Right lobe of liver (tissue), 6 donors: ENCODE data around the gene PDGFD. TPM values are rescaled to one million over a fixed set of nuclear protein-coding genes. Genes with fewer than 3 reads are reported as not detected.

Source experiments
- ATAC-seq, 4 donors: fragments of 200-7000 bp; cut with Tn5 transposase; one replicate each; pipeline ENCODE4 v1.9.1; 2020; ENCODE audit warnings: mild to moderate bottlenecking in 4 of 4, moderate library complexity in 4 of 4
- DNase-seq, 3 donors: peaks; one replicate each; pipeline ENCODE4 v3.0.0-alpha.2; 2020
- H3K27ac ChIP-seq, 3 donors: fragments of 200-600 bp; one replicate each; pipeline ENCODE4 v1.8.0; 2022
- H3K27me3 ChIP-seq, 2 donors: fragments of 200-600 bp; one replicate each; pipeline ENCODE4 v1.8.0; 2022
- H3K36me3 ChIP-seq, 4 donors: fragments of 200-600 bp; sonication (generic) in 1 of 4; one replicate each; pipeline versions ENCODE4 v1.5.1 to v1.8.0; 2017 to 2022; ENCODE audit warnings: control low read depth in 1 of 4
- H3K4me1 ChIP-seq, 4 donors: fragments of 200-600 bp; sonication (generic) in 1 of 4; one replicate each; pipeline versions ENCODE4 v1.5.1 to v1.8.0; 2017 to 2022; ENCODE audit warnings: control low read depth in 1 of 4
- H3K4me3 ChIP-seq, 3 donors: fragments of 200-600 bp; one replicate each; pipeline ENCODE4 v1.8.0; 2022
- H3K9me3 ChIP-seq, 4 donors: fragments of 200-600 bp; sonication (generic) in 1 of 4; one replicate each; pipeline versions ENCODE4 v1.5.1 to v1.8.0; 2017 to 2022; ENCODE audit warnings: control low read depth in 1 of 4
- CTCF ChIP-seq, 4 donors: fragments of 200-600 bp in 3 of 4; fragments of 450-650 bp in 1 of 4; IDR thresholded peaks; one replicate each; pipeline versions ENCODE4 v1.5.1 to v1.8.0; 2016 to 2022; ENCODE audit warnings: antibody characterized with exemption in 4 of 4, mild to moderate bottlenecking in 2 of 4
- POLR2A ChIP-seq: fragments of 450-650 bp; IDR thresholded peaks from one replicate; pipeline ENCODE4 v1.6.1; 2017; ENCODE audit warnings: antibody characterized with exemption, mild to moderate bottlenecking
- WGBS: methylation state at CpG from one replicate; pipeline ENCODE4 v1.1.6; 2018; ENCODE audit warnings: low coverage, low lambda C conversion rate; ENCODE audit not compliant: insufficient coverage; ENCODE audit errors: missing lambda C conversion rate; 5-methylcytosine and 5-hydroxymethylcytosine counted together
- intact Hi-C, 2 donors: fragments of 100-400 bp; cut with DNase I; formaldehyde crosslinking; loops; one replicate each; pipeline versions ENCODE4 v1.11.2 to v1.14.1; 2022
- total RNA-seq, 6 experiments: library from RNA; depleted of rRNA in 2 of 6; stranded (reverse); fragments of >200 nt in 2 of 6; fragmentation: NEBNext Ultra II Directional in 3 of 6; extraction: Animal tissue kit (Norgen Biotek cat#: 25700) in 3 of 6; gene quantifications; one replicate each; pipeline versions ENCODE4 v1.1.0 to v1.2.4, GENCODE V29; 2016 to 2023
- donor health status: DM: no; HTN: yes; CAD: no.
- donor health status: DM: no; HTN: no; CAD: no.
- donor health status: DM: no; HTN: no; CAD: no.
- donor health status: DM: no; HTN: yes; CAD: no.
- donor health status: DM: no; HTN: yes; CAD: no.

The PDGFD gene
- total RNA-seq, 6 experiments from 2014 or later: 0.84 to 1.6 (median 1.1) TPM

GRCh38 chr11:103940551-103940950 is 223.4 kb downstream of the PDGFD start:
- TF ChIP-seq CTCF (IDR thresholded peaks at IDR 0.05) (no peak), POLR2A (no peak)
- peaks cover 0 to 2% (median 0%) of the 10 kb centered on the region in 4 donors for H3K4me1 ChIP-seq
- H3K27me3 ChIP-seq: no peaks in the 10 kb centered on the region
- no peak for DNase-seq
- intact Hi-C loops: no loop called here
- WGBS: 35% methylated on average over 2 of the region's 2 CpGs
- H3K27ac ChIP-seq: no peak overlapping the region
- H3K36me3 ChIP-seq: no peaks in the 10 kb centered on the region
- ATAC-seq: no peak
- H3K9me3 ChIP-seq: no peaks in the 10 kb centered on the region
- no peak overlapping the region for H3K4me3 ChIP-seq

DNA sequence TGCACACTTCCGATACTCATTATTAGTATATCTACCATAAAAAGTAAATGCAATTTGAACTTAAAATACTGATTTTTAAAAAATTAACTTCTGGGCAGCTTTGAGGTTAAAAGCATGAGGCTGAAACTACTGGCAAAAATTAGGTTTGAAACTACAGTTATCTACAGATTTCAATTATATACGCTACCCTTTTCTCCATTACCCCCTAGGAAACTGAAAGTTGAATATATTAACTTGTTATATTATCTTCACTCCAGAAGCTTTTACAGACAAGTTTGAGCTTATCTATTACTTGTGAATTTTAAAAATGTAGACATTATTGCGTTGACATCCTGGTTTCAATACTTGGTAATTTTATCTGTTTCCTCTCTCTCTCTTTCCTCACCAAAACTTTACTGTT is 224.3 kb downstream of the PDGFD start:
- Histone ChIP-seq H3K27me3 (no peaks in the 10 kb centered on the region), H3K36me3 (no peaks in the 10 kb centered on the region), H3K27ac (no peak overlapping the region), H3K9me3 (no peaks in the 10 kb centered on the region), H3K4me1 (peaks cover 0 to 2% (median 0%) of the 10 kb centered on the region in 4 donors), H3K4me3 (no peak overlapping the region)
- 59% methylated on average over 3 of the region's 3 CpGs for WGBS
- DNase-seq: no peak
- ATAC-seq: no peak
- TF ChIP-seq CTCF (IDR thresholded peaks at IDR 0.05): no peak
- TF ChIP-seq POLR2A: no peak
- intact Hi-C loops: no loop called here

DNA sequence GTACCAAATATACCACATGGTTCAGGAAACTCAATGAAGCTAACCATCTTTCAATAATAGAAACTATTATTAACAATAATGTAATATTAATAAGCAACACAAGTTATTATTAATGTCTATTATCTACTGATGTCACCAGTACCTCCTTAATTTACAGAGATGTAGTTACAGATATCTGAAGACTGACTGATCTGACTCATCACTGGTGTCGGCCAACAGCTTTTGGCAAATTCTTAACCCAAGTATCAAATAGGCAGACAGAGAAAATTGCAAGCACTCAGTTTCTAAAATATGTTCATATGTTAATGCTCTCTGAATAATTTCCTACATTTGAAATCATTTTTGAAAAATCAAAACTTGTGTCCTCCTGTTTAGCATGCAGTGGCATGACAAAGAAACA is 227.9 kb downstream of the PDGFD start:
- intact Hi-C loops: no loop called here
- H3K9me3 ChIP-seq: no peaks in the 10 kb centered on the region
- H3K27ac ChIP-seq: no peak overlapping the region
- ATAC-seq: no peak
- no peaks in the 10 kb centered on the region for H3K36me3 ChIP-seq
- TF ChIP-seq POLR2A (no peak), CTCF (IDR thresholded peaks at IDR 0.05) (no peak)
- peaks cover 0 to 2% (median 0%) of the 10 kb centered on the region in 4 donors for H3K4me1 ChIP-seq
- WGBS: 58% methylated on average over 1 of the region's 1 CpG
- H3K4me3 ChIP-seq: no peak overlapping the region
- no peaks in the 10 kb centered on the region for H3K27me3 ChIP-seq
- no peak for DNase-seq

- intact Hi-C loops: no loop called here
- WGBS: 42% methylated on average over 2 of the region's 2 CpGs
- Histone ChIP-seq H3K9me3 (no peaks in the 10 kb centered on the region), H3K4me1 (peaks cover 0 to 2% (median 0%) of the 10 kb centered on the region in 4 donors), H3K4me3 (no peak overlapping the region), H3K27me3 (no peaks in the 10 kb centered on the region), H3K27ac (no peak overlapping the region), H3K36me3 (no peaks in the 10 kb centered on the region)
- TF ChIP-seq CTCF (IDR thresholded peaks at IDR 0.05) (no peak), POLR2A (no peak)
- ATAC-seq (no peak), DNase-seq (no peak)
Measured at GRCh38 chr11:103935219-103935618, 228.7 kb downstream of the PDGFD start.
